Lower lobe of right lung (tissue), 2 donors: ENCODE results near the gene HCN4. TPM values are rescaled to one million over a fixed set of nuclear protein-coding genes. Genes with fewer than 3 reads are reported as not detected.

ENCODE experiments used
- ATAC-seq, 2 donors: fragments of 200-7000 bp; cut with Tn5 transposase; one replicate each; pipeline ENCODE4 v1.9.1; 2020 to 2022; ENCODE audit warnings: mild to moderate bottlenecking in 2 of 2, moderate library complexity in 2 of 2
- DNase-seq: peaks from one replicate; pipeline ENCODE4 v3.0.0-alpha.2; 2020
- H3K27ac ChIP-seq: fragments of 200-600 bp; one replicate; pipeline ENCODE4 v1.8.0; 2022
- H3K27me3 ChIP-seq: fragments of 200-600 bp; one replicate; pipeline ENCODE4 v1.8.0; 2022; ENCODE audit warnings: low read depth
- H3K36me3 ChIP-seq: fragments of 200-600 bp; one replicate; pipeline ENCODE4 v1.8.0; 2022; ENCODE audit warnings: mild to moderate bottlenecking
- H3K4me1 ChIP-seq: fragments of 200-600 bp; one replicate; pipeline ENCODE4 v1.8.0; 2022
- H3K4me3 ChIP-seq: fragments of 200-600 bp; one replicate; pipeline ENCODE4 v1.8.0; 2022; ENCODE audit warnings: mild to moderate bottlenecking
- H3K9me3 ChIP-seq: fragments of 200-600 bp; one replicate; pipeline ENCODE4 v1.8.0; 2022
- intact Hi-C: fragments of 100-400 bp; cut with DNase I; formaldehyde crosslinking; loops from one replicate; pipeline ENCODE4 v1.11.0; 2022
- total RNA-seq: library from RNA; stranded (reverse); fragmentation: NEBNext Ultra II Directional; extraction: Animal tissue kit (Norgen Biotek cat#: 25700); gene quantifications from one replicate; pipeline ENCODE4 v1.2.1, GENCODE V29; 2021
- TF ChIP-seq, protein P1 (sequence below): fragments of 200-600 bp; IDR thresholded peaks from one replicate; pipeline ENCODE4 v1.8.0; 2022; ENCODE audit warnings: antibody characterized with exemption, mild to moderate bottlenecking
- donor health status: DM: no; HTN: yes; CAD: no; lungs with severe emphysema.

The HCN4 gene
- total RNA-seq, 1 donor from 2014 or later: 0.18 TPM

- H3K27ac ChIP-seq: no peak overlapping the region
- H3K4me3 ChIP-seq: no peak overlapping the region
- no peaks in the 10 kb centered on the region for H3K27me3 ChIP-seq
- H3K4me1 ChIP-seq: no peaks in the 10 kb centered on the region
- DNase-seq (no peak), ATAC-seq (no peak)
- no peaks in the 10 kb centered on the region for H3K36me3 ChIP-seq
- H3K9me3 ChIP-seq: no peaks in the 10 kb centered on the region
- intact Hi-C loops: no loop called here
- TF ChIP-seq, protein P1, sequence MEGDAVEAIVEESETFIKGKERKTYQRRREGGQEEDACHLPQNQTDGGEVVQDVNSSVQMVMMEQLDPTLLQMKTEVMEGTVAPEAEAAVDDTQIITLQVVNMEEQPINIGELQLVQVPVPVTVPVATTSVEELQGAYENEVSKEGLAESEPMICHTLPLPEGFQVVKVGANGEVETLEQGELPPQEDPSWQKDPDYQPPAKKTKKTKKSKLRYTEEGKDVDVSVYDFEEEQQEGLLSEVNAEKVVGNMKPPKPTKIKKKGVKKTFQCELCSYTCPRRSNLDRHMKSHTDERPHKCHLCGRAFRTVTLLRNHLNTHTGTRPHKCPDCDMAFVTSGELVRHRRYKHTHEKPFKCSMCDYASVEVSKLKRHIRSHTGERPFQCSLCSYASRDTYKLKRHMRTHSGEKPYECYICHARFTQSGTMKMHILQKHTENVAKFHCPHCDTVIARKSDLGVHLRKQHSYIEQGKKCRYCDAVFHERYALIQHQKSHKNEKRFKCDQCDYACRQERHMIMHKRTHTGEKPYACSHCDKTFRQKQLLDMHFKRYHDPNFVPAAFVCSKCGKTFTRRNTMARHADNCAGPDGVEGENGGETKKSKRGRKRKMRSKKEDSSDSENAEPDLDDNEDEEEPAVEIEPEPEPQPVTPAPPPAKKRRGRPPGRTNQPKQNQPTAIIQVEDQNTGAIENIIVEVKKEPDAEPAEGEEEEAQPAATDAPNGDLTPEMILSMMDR: no peak
Measured at GRCh38 chr15:73386238-73386637, 17.5 kb upstream of the HCN4 start.

- DNase-seq (no peak), ATAC-seq (no peak)
- Histone ChIP-seq H3K27me3 (no peaks in the 10 kb centered on the region), H3K4me3 (no peak overlapping the region), H3K36me3 (no peaks in the 10 kb centered on the region), H3K27ac (no peak overlapping the region), H3K4me1 (no peaks in the 10 kb centered on the region), H3K9me3 (no peaks in the 10 kb centered on the region)
- intact Hi-C loops: no loop called here
- TF ChIP-seq, protein P1: no peak
Measured at GRCh38 chr15:73385205-73385604, 16.4 kb upstream of the HCN4 start.

- no peaks in the 10 kb centered on the region for H3K27me3 ChIP-seq
Measured at GRCh38 chr15:73383310-73384189, 14.8 kb upstream of the HCN4 start.

DNA sequence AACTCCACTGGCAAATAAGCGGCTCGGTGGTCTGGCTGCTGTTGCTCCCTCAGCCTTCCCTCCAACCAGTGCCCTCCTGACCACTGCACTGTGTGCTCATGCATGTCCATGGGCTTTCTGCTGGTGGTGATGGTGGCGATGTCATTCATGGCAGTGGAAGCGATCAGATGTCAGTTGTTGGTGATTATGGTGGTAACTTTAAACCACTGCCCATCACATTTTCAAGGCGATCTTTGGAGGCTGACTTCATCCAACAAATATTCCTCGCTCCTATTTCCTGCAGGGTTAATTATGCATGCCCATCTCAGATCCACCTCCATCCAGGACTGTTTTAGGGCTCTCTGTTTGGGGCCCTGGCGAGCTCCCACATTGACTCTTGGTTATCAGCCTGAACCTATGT lies 13.4 kb upstream of the HCN4 start:
- Histone ChIP-seq H3K9me3 (no peaks in the 10 kb centered on the region), H3K27ac (no peak overlapping the region), H3K27me3 (no peaks in the 10 kb centered on the region), H3K36me3 (no peaks in the 10 kb centered on the region), H3K4me1 (no peaks in the 10 kb centered on the region), H3K4me3 (no peak overlapping the region)
- no peak for DNase-seq
- TF ChIP-seq, protein P1: no peak
- intact Hi-C loops: no loop called here
- ATAC-seq: no peak

More at GRCh38 chr15:73383310-73384189, 14.8 kb upstream of the HCN4 start:
- no peak for ATAC-seq
- no peak for DNase-seq
- H3K36me3 ChIP-seq: no peaks in the 10 kb centered on the region
- H3K27ac ChIP-seq: no peak overlapping the region
- intact Hi-C loops: no loop called here
- H3K9me3 ChIP-seq: no peaks in the 10 kb centered on the region
- no peaks in the 10 kb centered on the region for H3K4me1 ChIP-seq
- TF ChIP-seq, protein P1: no peak
- H3K4me3 ChIP-seq: no peak overlapping the region

DNA sequence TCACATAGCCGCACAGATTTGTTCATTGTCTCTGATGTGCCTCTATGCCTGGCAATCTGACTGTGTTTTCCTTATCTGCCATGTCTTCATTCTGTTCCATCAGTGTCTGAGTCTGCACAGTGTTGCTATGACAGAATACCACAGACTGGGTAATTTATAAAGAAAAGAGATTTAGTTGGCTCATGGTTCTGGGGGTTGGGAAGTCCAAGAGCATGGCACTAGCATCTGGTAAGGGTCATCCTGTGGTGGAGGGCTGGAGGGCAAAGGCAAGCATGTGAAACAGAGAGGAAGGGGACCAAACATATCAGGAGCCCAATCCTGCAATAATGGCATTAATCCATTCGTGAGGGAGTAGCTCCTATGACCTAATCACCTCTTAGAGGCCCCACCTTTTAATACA lies 11.9 kb upstream of the HCN4 start:
- Histone ChIP-seq H3K9me3 (no peaks in the 10 kb centered on the region), H3K27me3 (no peaks in the 10 kb centered on the region), H3K36me3 (no peaks in the 10 kb centered on the region), H3K27ac (no peak overlapping the region), H3K4me1 (no peaks in the 10 kb centered on the region), H3K4me3 (no peak overlapping the region)
- DNase-seq: no peak
- intact Hi-C loops: no loop called here
- no peak for ATAC-seq
- TF ChIP-seq, protein P1: no peak
